Smooth muscle cell (in vitro differentiated cells): ENCODE data around the gene ZEB2. TPM values are rescaled to one million over a fixed set of nuclear protein-coding genes. Genes with fewer than 3 reads are reported as not detected.

Experiments used
- DNase-seq: peaks from one replicate; lab custom pipeline; 2025; ENCODE audit not compliant: unreplicated experiment; lab: John Stamatoyannopoulos, UW
- H2AFZ ChIP-seq: fragments of 200-600 bp; sonication (generic); 2 replicates; pipeline ENCODE4 v1.6.0; 2016; ENCODE audit warnings: antibody characterized with exemption, low read depth, mild to moderate bottlenecking
- H3F3A ChIP-seq: fragments of 200-600 bp; sonication (generic); 2 replicates; pipeline ENCODE4 v1.6.0; 2017; ENCODE audit warnings: antibody characterized with exemption, low read depth
- H3K27ac ChIP-seq: fragments of 200-600 bp; sonication (generic); 2 replicates; pipeline ENCODE4 v1.5.1; 2016; ENCODE audit warnings: low read depth, mild to moderate bottlenecking
- H3K27me3 ChIP-seq: fragments of 200-600 bp; sonication (generic); 2 replicates; pipeline ENCODE4 v1.6.1; 2016; ENCODE audit warnings: low read depth, mild to moderate bottlenecking
- H3K36me3 ChIP-seq: fragments of 200-600 bp; sonication (generic); 2 replicates; pipeline ENCODE4 v1.5.1; 2016; ENCODE audit warnings: low read depth
- H3K4me1 ChIP-seq: fragments of 200-600 bp; sonication (generic); 2 replicates; pipeline ENCODE4 v1.5.1; 2016; ENCODE audit warnings: low read depth
- H3K4me2 ChIP-seq: fragments of 200-600 bp; sonication (generic); 2 replicates; pipeline ENCODE4 v1.6.0; 2016; ENCODE audit warnings: mild to moderate bottlenecking
- H3K4me3 ChIP-seq: fragments of 200-600 bp; sonication (generic); 2 replicates; pipeline ENCODE4 v1.5.1; 2016; ENCODE audit warnings: mild to moderate bottlenecking
- H3K79me2 ChIP-seq: fragments of 200-600 bp; sonication (generic); 2 replicates; pipeline ENCODE4 v1.6.0; 2016; ENCODE audit warnings: low read depth, mild to moderate bottlenecking
- H3K9ac ChIP-seq: fragments of 200-600 bp; sonication (generic); 2 replicates; pipeline ENCODE4 v1.6.0; 2016; ENCODE audit warnings: low read depth
- H3K9me3 ChIP-seq: fragments of 200-600 bp; sonication (generic); replicated peaks from 2 replicates; pipeline ENCODE4 v1.5.1; 2016; ENCODE audit warnings: low read depth
- H4K20me1 ChIP-seq: fragments of 200-600 bp; sonication (generic); 2 replicates; pipeline ENCODE4 v1.6.0; 2016; ENCODE audit warnings: low read depth
- CTCF ChIP-seq: fragments of 200-600 bp; sonication (generic); IDR thresholded peaks from 2 replicates; pipeline ENCODE4 v1.5.1; 2017; ENCODE audit warnings: borderline replicate concordance, mild to moderate bottlenecking, antibody characterized with exemption; ENCODE audit not compliant: insufficient read depth, poor library complexity, severe bottlenecking
- WGBS: methylation state at CpG from one replicate; pipeline ENCODE4 v1.1.7; 2016; ENCODE audit warnings: low lambda C conversion rate; 5-methylcytosine and 5-hydroxymethylcytosine counted together
- polyA plus RNA-seq: library from polyadenylated mRNA; unstranded; fragments of >200 nt; fragmentation: Nextera tagmentation; extraction: Ambion mirVana; gene quantifications from 2 replicates; pipeline ENCODE4 v1.2.1, GENCODE V29; 2016
- total RNA-seq: library from RNA; depleted of rRNA; stranded (reverse); fragments of >200 nt; gene quantifications from 2 replicates; pipeline ENCODE4 v1.2.3, GENCODE V29; 2014

ZEB2 gene
- total and polyA plus RNA-seq, 2 experiments from 2014 or later = 67.5 to 148 TPM

- TF ChIP-seq CTCF = no peak
- Histone ChIP-seq H3F3A (peaks cover 10% of the 10 kb centered on the region), H3K9me3 (no peaks in the 10 kb centered on the region), H3K9ac (no peak overlapping the region), H3K36me3 (no peaks in the 10 kb centered on the region), H2AFZ (no peak overlapping the region), H3K4me1 (peaks cover 55% of the 10 kb centered on the region), H3K79me2 (peaks cover 100% of the 10 kb centered on the region), H3K4me2 (no peak overlapping the region), H3K4me3 (no peak overlapping the region), H3K27ac (peak overlapping the region; percentile 63), H3K27me3 (no peaks in the 10 kb centered on the region), H4K20me1 (peaks cover 98% of the 10 kb centered on the region)
- 88% methylated on average over 10 of the region's 10 CpGs for WGBS
- DNase-seq = no peak
These were observed 53.3 kb downstream of the ZEB2 start for GRCh38 chr2:144466637-144467036.

- Histone ChIP-seq H3K4me2 (no peak overlapping the region), H3K36me3 (no peaks in the 10 kb centered on the region), H3K79me2 (peaks cover 100% of the 10 kb centered on the region), H3F3A (peaks cover 14% of the 10 kb centered on the region), H3K27me3 (no peaks in the 10 kb centered on the region), H3K4me3 (no peak overlapping the region), H3K4me1 (peaks cover 55% of the 10 kb centered on the region), H3K9ac (no peak overlapping the region), H4K20me1 (peaks cover 98% of the 10 kb centered on the region), H2AFZ (no peak overlapping the region), H3K27ac (peak overlapping the region; percentile 36), H3K9me3 (no peaks in the 10 kb centered on the region)
- TF ChIP-seq CTCF = no peak
- 97% methylated on average over 9 of the region's 9 CpGs for WGBS
- DNase-seq = no peak
These were observed 54.2 kb downstream of the ZEB2 start for GRCh38 chr2:144465749-144466148.

- peaks cover 16% of the 10 kb centered on the region for H3F3A ChIP-seq
- no peak overlapping the region for H2AFZ ChIP-seq
- DNase-seq = no peak
- TF ChIP-seq CTCF = no peak
- peaks cover 100% of the 10 kb centered on the region for H3K79me2 ChIP-seq
- no peak overlapping the region for H3K4me2 ChIP-seq
- peaks cover 55% of the 10 kb centered on the region for H3K4me1 ChIP-seq
- no peaks in the 10 kb centered on the region for H3K9me3 ChIP-seq
- H3K27ac ChIP-seq = peak overlapping the region; percentile 97
- 92% methylated on average over 5 of the region's 5 CpGs for WGBS
- H3K27me3 ChIP-seq = no peaks in the 10 kb centered on the region
- peaks cover 98% of the 10 kb centered on the region for H4K20me1 ChIP-seq
- H3K9ac ChIP-seq = no peak overlapping the region
- H3K36me3 ChIP-seq = no peaks in the 10 kb centered on the region
- no peak overlapping the region for H3K4me3 ChIP-seq
These were observed 55.2 kb downstream of the ZEB2 start for GRCh38 chr2:144464730-144465129.

- no peak for TF ChIP-seq CTCF
- H3K9ac ChIP-seq = no peak overlapping the region
- H3K27me3 ChIP-seq = no peaks in the 10 kb centered on the region
- H3K4me1 ChIP-seq = peaks cover 54% of the 10 kb centered on the region
- peaks cover 19% of the 10 kb centered on the region for H3F3A ChIP-seq
- H3K4me2 ChIP-seq = no peak overlapping the region
- H3K27ac ChIP-seq = peak overlapping the region; percentile 97
- no peak overlapping the region for H2AFZ ChIP-seq
- no peak overlapping the region for H3K4me3 ChIP-seq
- DNase-seq = no peak
- H3K79me2 ChIP-seq = peaks cover 100% of the 10 kb centered on the region
- peaks cover 96% of the 10 kb centered on the region for H4K20me1 ChIP-seq
- no peaks in the 10 kb centered on the region for H3K9me3 ChIP-seq
- H3K36me3 ChIP-seq = no peaks in the 10 kb centered on the region
- WGBS = 91% methylated on average over 5 of the region's 5 CpGs
These were observed 56.7 kb downstream of the ZEB2 start for GRCh38 chr2:144463266-144463665.
